ENCODE measurements around the gene RFWD3. TPM values are rescaled to one million over a fixed set of nuclear protein-coding genes. Genes with fewer than 3 reads are reported as not detected.
A peak's percentile ranks its signal among the peaks of the same experiment; 100 is the strongest.
"Not testable (repeated sequence)": the region's sequence is repeated elsewhere in the genome, so short reads cannot be mapped to it uniquely, and the experiment has no call there.

The RFWD3 gene
- total and polyA plus RNA-seq, 8 donors = 4.1 to 65.6 (median 12.5) TPM

DNA sequence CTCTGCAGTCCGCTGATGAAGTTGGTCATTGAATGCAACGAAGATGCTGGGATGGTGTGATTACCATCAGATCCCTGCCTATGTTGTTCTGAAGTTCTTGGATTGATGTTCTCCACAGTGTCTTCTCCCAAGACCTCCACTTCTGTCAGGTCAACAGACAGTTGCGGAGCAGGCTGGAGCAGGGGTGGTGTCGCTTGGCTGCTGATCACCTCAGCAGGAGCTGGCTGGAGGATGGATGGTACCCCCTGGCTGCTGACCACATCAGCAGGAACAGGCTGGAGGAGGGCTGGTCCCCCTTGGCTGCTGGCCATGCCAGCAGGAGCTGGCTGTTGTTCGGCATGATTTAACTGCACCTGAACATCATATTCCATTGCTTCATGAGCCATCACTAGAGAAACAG is 5.6 kb downstream of the RFWD3 start:
- Histone ChIP-seq H3K36me3 (peaks cover 37 to 85% (median 71%) of the 10 kb centered on the region in 4 donors), H3K27ac (no peak overlapping the region), H3K4me3 (no peak overlapping the region), H3K4me1 (peaks cover 6 to 45% (median 29%) of the 10 kb centered on the region in 4 donors), H3K9me3 (no peaks in the 10 kb centered on the region), H3K27me3 (no peaks in the 10 kb centered on the region)
- intact Hi-C loops (cut with DNase I; ENCODE audit: low total_unique reads) = no loop called here
- WGBS, 5 donors = 88 to 95% (median 94%) methylated on average over 5 of the region's 5 CpGs
- TF ChIP-seq EP300 (IDR thresholded peaks at IDR 0.05) (no peak), POLR2AphosphoS5 (IDR thresholded peaks at IDR 0.05) (no peak)
- no peak for DNase-seq

DNA sequence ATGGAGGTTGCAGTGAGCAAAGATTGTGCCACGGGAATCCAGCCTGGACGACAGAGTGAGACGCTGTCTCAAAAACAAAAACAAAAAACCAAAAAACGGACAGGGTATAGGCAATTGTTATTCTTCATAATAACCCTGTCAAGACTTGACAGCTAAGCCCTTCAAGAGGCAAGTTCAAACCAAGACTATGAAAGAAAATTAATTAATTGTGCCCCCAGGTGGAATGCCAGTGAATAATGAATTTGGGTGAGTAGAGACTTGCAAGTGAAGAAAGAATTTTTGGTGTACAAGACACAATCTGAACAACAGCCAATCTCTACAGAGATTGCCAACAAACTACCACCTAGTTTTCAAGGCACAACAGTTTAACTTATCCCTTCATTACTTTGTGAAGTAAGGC is 6.3 kb downstream of the RFWD3 start:
- Histone ChIP-seq H3K9me3 (no peaks in the 10 kb centered on the region), H3K4me3 (no peak overlapping the region), H3K4me1 (peaks cover 0 to 38% (median 22%) of the 10 kb centered on the region in 4 donors), H3K36me3 (peaks cover 37 to 90% (median 78%) of the 10 kb centered on the region in 4 donors), H3K27ac (no peak overlapping the region), H3K27me3 (no peaks in the 10 kb centered on the region)
- intact Hi-C loops (cut with DNase I; ENCODE audit: low total_unique reads) = no loop called here
- TF ChIP-seq, protein P1, sequence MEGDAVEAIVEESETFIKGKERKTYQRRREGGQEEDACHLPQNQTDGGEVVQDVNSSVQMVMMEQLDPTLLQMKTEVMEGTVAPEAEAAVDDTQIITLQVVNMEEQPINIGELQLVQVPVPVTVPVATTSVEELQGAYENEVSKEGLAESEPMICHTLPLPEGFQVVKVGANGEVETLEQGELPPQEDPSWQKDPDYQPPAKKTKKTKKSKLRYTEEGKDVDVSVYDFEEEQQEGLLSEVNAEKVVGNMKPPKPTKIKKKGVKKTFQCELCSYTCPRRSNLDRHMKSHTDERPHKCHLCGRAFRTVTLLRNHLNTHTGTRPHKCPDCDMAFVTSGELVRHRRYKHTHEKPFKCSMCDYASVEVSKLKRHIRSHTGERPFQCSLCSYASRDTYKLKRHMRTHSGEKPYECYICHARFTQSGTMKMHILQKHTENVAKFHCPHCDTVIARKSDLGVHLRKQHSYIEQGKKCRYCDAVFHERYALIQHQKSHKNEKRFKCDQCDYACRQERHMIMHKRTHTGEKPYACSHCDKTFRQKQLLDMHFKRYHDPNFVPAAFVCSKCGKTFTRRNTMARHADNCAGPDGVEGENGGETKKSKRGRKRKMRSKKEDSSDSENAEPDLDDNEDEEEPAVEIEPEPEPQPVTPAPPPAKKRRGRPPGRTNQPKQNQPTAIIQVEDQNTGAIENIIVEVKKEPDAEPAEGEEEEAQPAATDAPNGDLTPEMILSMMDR (IDR thresholded peaks at IDR 0.05) = no peak
- TF ChIP-seq POLR2A (IDR thresholded peaks at IDR 0.05) (no peak), POLR2AphosphoS5 (IDR thresholded peaks at IDR 0.05) (no peak), EP300 (IDR thresholded peaks at IDR 0.05) (no peak)
- 81 to 95% (median 94%) methylated on average over 4 of the region's 4 CpGs for WGBS, 5 donors
- no peak for DNase-seq

DNA sequence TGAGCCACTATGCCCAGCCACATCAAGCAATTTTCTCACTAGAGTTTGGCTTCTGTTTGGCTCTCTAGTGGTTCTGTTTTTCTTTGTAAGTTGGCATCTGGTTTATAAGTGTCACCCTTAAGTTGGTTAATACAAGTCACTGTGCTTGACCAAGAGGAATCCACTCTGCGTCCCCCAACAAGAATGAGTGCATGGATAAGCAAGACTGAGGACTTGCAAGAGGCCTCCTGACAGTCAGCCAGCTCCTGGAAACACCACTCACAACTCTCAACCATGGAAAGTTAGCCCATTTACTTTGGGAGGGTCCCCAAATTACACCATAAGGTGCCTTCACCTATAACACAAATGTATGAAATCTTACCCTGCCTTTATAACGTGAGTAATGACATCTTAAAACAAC is 7.6 kb downstream of the RFWD3 start:
- H3K27ac ChIP-seq = no peak overlapping the region
- H3K9me3 ChIP-seq = no peaks in the 10 kb centered on the region
- H3K4me1 ChIP-seq = peaks cover 0 to 36% (median 19%) of the 10 kb centered on the region in 4 donors
- H3K4me3 ChIP-seq = no peak overlapping the region
- intact Hi-C loops (cut with DNase I; ENCODE audit: low total_unique reads) = no loop called here
- peaks cover 33 to 86% (median 69%) of the 10 kb centered on the region in 4 donors for H3K36me3 ChIP-seq
- DNase-seq = no peak
- WGBS, 5 donors = 83 to 95% (median 89%) methylated on average over 2 of the region's 2 CpGs
- no peaks in the 10 kb centered on the region for H3K27me3 ChIP-seq
- no peak for TF ChIP-seq POLR2AphosphoS5 (IDR thresholded peaks at IDR 0.05)
- TF ChIP-seq EP300 (IDR thresholded peaks at IDR 0.05) = no peak

DNA sequence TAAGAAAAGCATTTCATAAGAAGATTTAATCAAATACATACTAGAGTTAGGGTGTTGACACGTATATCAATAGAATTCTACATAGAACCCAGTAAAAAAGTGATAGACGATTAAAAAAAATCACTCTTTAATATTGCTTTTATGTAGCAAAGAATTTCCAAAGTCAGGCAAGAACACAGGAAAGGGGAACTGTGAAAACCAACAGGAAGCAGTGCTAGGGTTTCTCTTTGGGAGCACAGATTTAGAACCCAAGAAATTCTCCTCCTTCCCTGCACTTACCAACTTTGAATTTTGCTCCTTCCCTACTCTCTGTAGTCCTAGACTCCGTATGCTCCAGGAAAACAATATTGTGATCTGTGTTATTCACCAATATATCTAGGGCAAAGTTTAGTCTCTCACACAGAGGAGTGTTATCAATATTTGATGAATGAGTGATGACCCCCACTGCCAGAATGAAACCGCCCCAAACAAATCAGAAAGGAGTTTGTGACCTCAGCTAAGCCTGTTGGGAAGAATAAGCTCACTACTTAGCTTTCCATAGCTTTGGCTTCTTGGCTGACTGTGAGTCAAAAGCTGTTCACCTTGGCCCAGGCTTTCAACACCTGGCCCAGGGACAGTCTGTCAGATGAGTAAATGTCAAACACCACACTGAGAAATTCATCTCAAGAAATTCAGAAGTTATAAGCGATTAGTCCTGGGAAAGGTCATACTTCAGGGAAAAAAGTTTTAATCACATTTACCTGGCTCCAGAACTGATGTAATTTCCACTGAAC is 8.6 kb downstream of the RFWD3 start:
- TF ChIP-seq POLR2A (IDR thresholded peaks at IDR 0.05) (no peak), POLR2AphosphoS5 (IDR thresholded peaks at IDR 0.05) (no peak), EP300 (IDR thresholded peaks at IDR 0.05) (no peak)
- TF ChIP-seq, protein P1 (IDR thresholded peaks at IDR 0.05) = no peak
- 57 to 69% (median 59%) methylated on average over 5 of the region's 5 CpGs for WGBS, 5 donors
- intact Hi-C loops (cut with DNase I; ENCODE audit: low total_unique reads) = no loop called here
- Histone ChIP-seq H3K36me3 (peaks cover 23 to 78% (median 63%) of the 10 kb centered on the region in 4 donors), H3K9me3 (no peaks in the 10 kb centered on the region), H3K27ac (peak overlapping the region in 1 of 5 donors; percentile 26), H3K4me1 (peaks cover 0 to 36% (median 17%) of the 10 kb centered on the region in 4 donors), H3K27me3 (no peaks in the 10 kb centered on the region), H3K4me3 (no peak overlapping the region)
- no peak for DNase-seq

DNA sequence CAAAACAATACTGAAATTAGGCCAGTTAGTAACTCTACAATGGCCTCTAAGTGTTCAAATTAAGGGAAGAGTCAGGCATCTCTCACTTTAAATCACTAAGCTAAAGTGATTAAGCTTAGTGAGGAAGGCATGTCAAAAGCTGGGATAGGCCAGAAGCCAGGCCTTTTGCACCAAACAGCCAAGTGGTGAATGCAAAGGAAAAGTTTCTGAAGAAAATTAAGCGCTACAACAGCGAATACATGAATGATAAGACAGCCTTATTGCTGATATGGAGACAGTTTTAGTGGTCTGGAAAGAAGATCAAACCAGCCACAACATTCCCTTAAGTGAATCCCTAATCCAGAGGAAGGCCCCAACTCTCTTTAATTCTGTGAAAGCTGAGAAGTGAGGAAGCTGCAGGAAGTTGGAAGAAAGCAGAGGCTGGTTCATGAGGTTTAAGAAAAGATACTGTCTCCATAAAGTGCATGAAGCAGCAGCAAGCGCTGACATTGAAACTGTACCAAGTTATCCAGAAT is 12.1 kb downstream of the RFWD3 start:
- 89 to 96% (median 93%) methylated on average over 3 of the region's 3 CpGs for WGBS, 5 donors
- Histone ChIP-seq H3K4me1 (peaks cover 0 to 30% (median 15%) of the 10 kb centered on the region in 4 donors), H3K9me3 (no peaks in the 10 kb centered on the region), H3K27ac (peak overlapping the region in 1 of 5 donors; percentile 8), H3K36me3 (peaks cover 13 to 79% (median 68%) of the 10 kb centered on the region in 4 donors), H3K4me3 (no peak overlapping the region), H3K27me3 (no peaks in the 10 kb centered on the region)
- TF ChIP-seq EP300 (IDR thresholded peaks at IDR 0.05) (no peak), POLR2A (IDR thresholded peaks at IDR 0.05) (no peak), POLR2AphosphoS5 (IDR thresholded peaks at IDR 0.05) (no peak)
- TF ChIP-seq, protein P1 (IDR thresholded peaks at IDR 0.05) = no peak
- DNase-seq = no peak
- intact Hi-C loops (cut with DNase I; ENCODE audit: low total_unique reads) = no loop called here

DNA sequence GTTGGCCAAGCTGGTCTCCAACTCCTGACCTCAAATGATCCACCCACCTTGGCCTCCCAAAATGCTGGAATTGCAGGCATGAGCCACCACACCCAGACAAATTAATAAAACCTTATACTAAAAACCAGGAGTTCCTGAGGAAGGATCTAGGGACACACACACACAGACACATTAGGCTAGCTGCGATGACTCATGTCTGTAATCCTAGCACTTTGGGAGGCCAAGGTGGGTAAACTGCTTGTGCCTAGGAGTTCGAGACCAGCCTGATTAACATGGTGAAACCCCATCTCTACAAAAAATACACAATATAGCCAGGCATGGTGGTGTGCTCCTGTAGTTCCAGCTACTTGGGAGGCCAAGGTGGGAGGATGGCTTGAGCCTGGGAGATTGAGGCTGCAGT is 13.8 kb downstream of the RFWD3 start:
- H3K27ac ChIP-seq; H3K9me3 ChIP-seq; H3K27me3 ChIP-seq; DNase-seq; H3K4me3 ChIP-seq; intact Hi-C loops (cut with DNase I; ENCODE audit: low total_unique reads): not testable (repeated sequence)
- peaks cover 0 to 13% (median 7%) of the 10 kb centered on the region in 4 donors for H3K4me1 ChIP-seq
- 83 to 97% (median 89%) methylated on average over 2 of the region's 2 CpGs for WGBS, 5 donors
- peaks cover 16 to 79% (median 67%) of the 10 kb centered on the region in 4 donors for H3K36me3 ChIP-seq

Measured in stomach (tissue), 9 donors.